A549 treated with dexamethasone at 1 μM for 4 hours (cell line): Measurements from ENCODE around the gene MTOR. TPM values are rescaled to one million over a fixed set of nuclear protein-coding genes. Genes with fewer than 3 reads are reported as not detected.

Experiments used
- total RNA-seq: library from RNA; stranded (reverse); fragments of 200-300 nt; extraction: Qiagen RNA extraction; gene quantifications from 5 replicates; pipeline ENCODE4 v1.2.3, GENCODE V29; 2022

The MTOR gene
- 13.3 to 16.5 TPM (median 14.9 TPM) in 5 replicates for total RNA-seq

DNA sequence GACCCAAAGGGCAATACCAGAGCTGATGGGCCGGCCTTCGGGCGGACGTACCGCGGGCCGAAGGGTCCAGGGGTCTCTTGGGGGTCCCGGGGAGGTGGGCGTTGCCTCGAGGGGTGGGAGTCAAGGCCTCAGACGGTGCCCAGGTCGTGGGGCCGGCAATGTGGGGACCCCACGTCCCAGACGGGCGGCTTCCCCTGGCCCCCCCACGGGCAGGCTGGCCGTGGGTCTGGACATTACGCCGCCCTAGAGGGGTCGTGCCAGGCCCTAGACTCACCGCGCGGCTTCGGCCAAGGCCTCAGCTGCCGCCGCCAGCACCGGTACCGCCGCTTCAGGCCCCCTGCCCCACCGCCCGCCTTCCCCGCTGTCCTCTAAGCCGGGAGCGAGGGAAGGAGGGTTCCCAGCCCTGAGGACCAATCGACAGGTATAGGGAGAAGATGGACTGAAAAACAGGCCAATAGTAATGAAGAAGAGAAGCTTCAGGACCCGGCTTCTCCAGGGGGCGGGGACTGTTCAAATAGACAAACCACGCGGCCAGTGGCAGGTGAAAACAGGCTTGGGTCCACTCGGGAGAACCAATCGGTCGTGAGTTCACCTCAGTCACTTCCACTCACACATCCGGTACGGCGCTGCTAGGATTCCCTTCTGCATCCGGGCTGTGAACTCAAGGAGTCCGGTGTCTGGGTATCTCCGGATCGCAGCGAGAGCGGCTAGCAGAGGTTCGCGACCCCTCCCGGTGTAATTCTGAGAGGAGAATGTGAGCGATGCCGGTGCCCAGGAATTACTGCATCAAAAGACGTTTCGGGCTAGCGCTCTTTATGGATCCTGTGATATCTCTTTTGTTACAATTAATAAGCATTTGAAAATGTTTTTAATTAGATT lies at the start of gene MTOR:
Gene MTOR (minus strand): TSS at position 381 of the 879 bp plus-strand sequence. CDS start 3,142 bp downstream, outside the sequence.

GRCh38 chr1:11272832-11273594 lies 10.7 kb upstream of the MTOR start, which contains the start of gene UBIAD1:
Gene UBIAD1 (plus strand): TSS chr1:11273198. CDS start chr1:11273532, 334 bp downstream.

DNA sequence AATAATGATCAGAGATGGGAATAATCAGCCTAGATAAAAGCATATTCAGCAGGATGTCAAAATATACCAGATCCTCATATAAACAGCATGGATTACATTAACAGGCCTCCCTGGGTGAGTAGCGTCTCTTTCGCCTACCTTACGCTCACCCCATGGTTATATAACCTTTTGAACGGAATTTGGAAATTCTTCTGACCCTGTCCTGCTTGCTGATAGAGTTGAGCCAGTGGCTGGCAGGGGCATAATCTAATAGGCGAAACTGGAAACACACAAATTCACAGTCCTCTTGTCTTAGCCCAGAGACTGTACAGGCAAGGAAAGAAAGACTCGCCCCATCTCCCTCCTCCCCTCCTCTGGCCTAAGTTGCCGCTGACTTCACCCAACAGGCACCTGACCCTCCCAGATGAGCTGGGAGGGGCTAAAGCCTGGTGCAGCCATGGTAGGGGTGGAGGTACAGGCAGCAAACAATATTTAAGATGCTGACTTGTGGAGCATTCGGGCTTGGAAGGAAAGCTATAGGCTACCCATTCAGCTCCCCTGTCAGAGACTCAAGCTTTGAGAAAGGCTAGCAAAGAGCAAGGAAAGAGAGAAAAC lies 73.4 kb downstream of the MTOR start, which contains the start of gene ANGPTL7:
Gene ANGPTL7 (plus strand): TSS at position 498 of the 594 bp plus-strand sequence. CDS start 225 bp downstream, outside the sequence.

DNA sequence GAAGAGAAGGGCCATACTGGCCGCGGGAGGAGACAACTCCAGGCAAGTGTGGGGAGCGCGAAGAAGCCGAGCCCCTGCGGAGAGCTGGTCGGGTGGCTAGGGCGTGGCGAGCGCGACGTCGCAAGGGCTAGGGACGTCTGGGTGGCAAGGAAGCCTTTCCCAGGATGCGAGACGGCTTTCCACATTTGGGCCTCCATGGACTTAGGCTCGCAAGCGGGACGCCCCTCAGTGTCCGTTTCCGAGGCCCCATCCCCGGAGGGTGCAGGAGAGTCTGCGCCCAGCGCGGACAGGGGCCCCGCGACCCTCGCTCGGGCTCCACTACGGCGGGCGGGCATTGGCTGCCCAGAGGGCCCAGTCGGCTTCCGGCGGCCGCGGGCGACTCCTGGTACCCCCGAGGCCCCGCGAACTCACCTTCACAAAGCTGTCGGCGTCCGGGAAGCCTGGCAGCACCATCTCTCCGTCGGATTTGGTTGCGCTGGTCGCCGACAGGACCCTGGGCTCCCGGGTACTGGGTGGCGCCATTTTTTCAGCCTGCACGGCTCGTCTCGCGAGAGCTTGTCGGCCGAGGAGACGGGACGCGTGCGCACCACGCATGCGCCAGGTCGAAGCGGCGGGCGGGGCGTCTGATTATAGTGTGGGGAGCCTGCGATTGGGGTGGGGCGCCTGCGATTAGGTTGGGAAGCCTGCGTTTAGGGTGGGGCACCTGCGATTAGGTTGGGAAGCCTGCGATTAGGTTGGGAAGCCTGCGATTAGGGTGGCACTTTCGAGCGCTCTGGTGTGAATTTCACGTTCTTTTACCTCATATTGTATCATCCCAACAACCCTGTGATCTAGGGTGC lies 162.8 kb downstream of the MTOR start, which contains the start of gene EXOSC10:
Gene EXOSC10 (minus strand): TSS at position 560 of the 839 bp plus-strand sequence. CDS start 38 bp downstream, at position 522.

GRCh38 chr1:11059968-11060830 lies 202.2 kb downstream of the MTOR start, which contains the start of gene SRM:
Gene SRM (minus strand): TSS chr1:11060018. CDS start chr1:11059943, 75 bp downstream.

Other genes starting within 250 kb of the MTOR start
- 188 to 215 TPM (median 207 TPM) in 5 replicates for gene TARDBP, start 249.9 kb downstream of the MTOR start, total RNA-seq
- 0.07 to 0.22 TPM (median 0.17 TPM) in 5 replicates for gene MASP2, start 215.3 kb downstream of the MTOR start, total RNA-seq
- 124 to 247 TPM (median 215 TPM) in 5 replicates for gene SRM, start 202.5 kb downstream of the MTOR start, total RNA-seq
- gene EXOSC10, start 162.7 kb downstream of the MTOR start, total RNA-seq: 35.3 to 41.2 TPM (median 39.3 TPM) in 5 replicates
- gene ANGPTL7, start 73.2 kb downstream of the MTOR start, total RNA-seq: not detected in 5 replicates
- gene UBIAD1, start 10.6 kb upstream of the MTOR start, total RNA-seq: 15.1 to 19.0 TPM (median 16.6 TPM) in 5 replicates
- 0.41 to 0.78 TPM (median 0.69 TPM) in 5 replicates for gene DISP3, start 216.6 kb upstream of the MTOR start, total RNA-seq